ENCODE results near the gene RAB11FIP4.

- TF ChIP-seq REST (IDR thresholded peaks at IDR 0.05) (no peak), RAD21 (IDR thresholded peaks at IDR 0.05) (no peak), CTCF (IDR thresholded peaks at IDR 0.05; ENCODE audit: low read depth, low read length, missing input control) (no peak), TAF1 (conservative IDR thresholded peaks at IDR 0.05) (no peak)
Observed at GRCh38 chr17:31381165-31381668, 10.3 kb upstream of the RAB11FIP4 start.

Measured in liver (tissue), 3 donors.